Measurements from ENCODE around the gene VAMP5. TPM values are rescaled to one million over a fixed set of nuclear protein-coding genes. Genes with fewer than 3 reads are reported as not detected.
A peak's percentile ranks its signal among the peaks of the same experiment; 100 is the strongest.
"Not testable (repeated sequence)": the region's sequence is repeated elsewhere in the genome, so short reads cannot be mapped to it uniquely, and the experiment has no call there.

VAMP5 gene
- total RNA-seq, 1 experiment from 2014 or later: 0.59 TPM

DNA sequence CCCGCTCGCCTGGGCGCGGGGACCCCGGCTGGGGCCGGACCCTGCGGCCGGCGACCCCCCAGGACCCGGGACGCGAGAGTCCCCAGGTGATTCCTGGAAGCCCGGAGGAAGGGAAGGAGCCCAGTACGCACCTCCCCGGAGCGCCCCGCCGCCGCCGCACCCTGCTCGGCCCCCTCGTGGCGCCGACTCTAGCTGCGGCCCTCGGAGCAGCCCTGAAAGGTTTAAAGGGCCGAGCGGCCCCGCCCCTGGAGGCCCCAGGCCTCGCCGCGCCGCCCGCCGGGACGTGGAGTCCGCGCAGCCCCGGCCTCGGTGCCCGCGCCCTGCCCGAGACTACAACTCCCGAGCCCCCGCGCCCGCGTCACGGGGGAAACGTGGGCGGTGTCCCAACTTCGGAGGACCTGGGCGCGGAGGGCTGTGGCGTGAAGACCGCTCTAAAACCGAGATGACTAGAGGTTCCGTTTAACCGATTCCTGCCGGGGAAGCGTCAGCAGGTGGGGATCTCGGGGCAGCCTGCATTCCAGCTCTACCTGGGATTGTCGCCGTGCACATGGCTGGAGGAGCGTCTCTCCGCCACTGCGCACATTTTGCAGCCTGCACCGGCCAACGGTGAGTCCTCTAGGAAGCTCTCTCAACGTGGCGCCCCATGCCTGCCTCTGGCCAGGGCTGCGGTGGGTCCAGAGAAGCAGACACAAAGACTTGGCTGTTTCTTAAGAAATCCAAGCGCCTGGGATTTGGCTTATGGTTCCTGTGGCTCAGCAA is 18.4 kb downstream of the VAMP5 start, which contains the start of gene TMEM150A:
TMEM150A (minus strand) TSS at position 223 of the 759 bp plus-strand sequence. CDS start 750 bp downstream, outside the sequence.
- no peaks in the 10 kb centered on the region for H4K20me1 ChIP-seq (ENCODE audit: control insufficient read depth, insufficient read depth, insufficient read length)
- no peak within 1 kb of the TSS for H2BK120ac ChIP-seq (ENCODE audit: low read depth, low read length, poor library complexity, severe bottlenecking)

DNA sequence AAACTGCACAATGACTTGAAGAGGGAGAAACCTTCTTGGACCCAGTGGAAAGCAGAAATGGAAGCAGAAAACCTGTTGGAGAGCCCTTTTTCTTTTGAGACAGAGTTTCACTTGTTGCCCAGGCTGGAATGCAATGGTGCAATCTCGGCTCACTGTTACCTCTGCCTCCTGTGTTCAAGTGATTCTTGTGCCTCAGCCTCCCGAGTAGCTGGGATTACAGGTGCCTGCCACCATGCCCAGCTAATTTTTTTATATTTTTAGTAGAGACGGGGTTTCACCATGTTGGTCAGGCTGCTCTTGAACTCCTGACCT is 19.9 kb downstream of the VAMP5 start:
- not testable (repeated sequence) for H2BK12ac ChIP-seq (ENCODE audit: insufficient read length, low read depth, low read length); H3K27me3 ChIP-seq (ENCODE audit: insufficient read depth, low read length); H2BK5ac ChIP-seq (ENCODE audit: insufficient read length, low read length); H2BK20ac ChIP-seq (ENCODE audit: low read depth, low read length, poor library complexity, severe bottlenecking); H3K23ac ChIP-seq (ENCODE audit: insufficient read length, low read depth, low read length); H3K18ac ChIP-seq (ENCODE audit: insufficient read length, low read depth, low read length); H3K14ac ChIP-seq (ENCODE audit: insufficient read depth, low read length); H3K4me1 ChIP-seq (ENCODE audit: insufficient read depth, low read length); H2AFZ ChIP-seq (ENCODE audit: low read length); H3K27ac ChIP-seq (ENCODE audit: insufficient read length, low read depth, low read length); H3K9ac ChIP-seq (ENCODE audit: extremely low read depth, insufficient read length, low read length); H4K91ac ChIP-seq (ENCODE audit: insufficient read length, low read depth, low read length); H3K9me3 ChIP-seq (ENCODE audit: control insufficient read depth, low read depth, low read length); H4K20me1 ChIP-seq (ENCODE audit: control insufficient read depth, insufficient read depth, insufficient read length); H3K23me2 ChIP-seq (ENCODE audit: insufficient read length, low read depth, low read length, poor library complexity, severe bottlenecking); H3T11ph ChIP-seq (ENCODE audit: low read length); H2BK15ac ChIP-seq (ENCODE audit: low read depth, low read length); H3K79me1 ChIP-seq (ENCODE audit: insufficient read depth, low read depth, low read length, poor library complexity, severe bottlenecking); H4K5ac ChIP-seq (ENCODE audit: insufficient read length, low read depth, low read length); H4K8ac ChIP-seq (replicated peaks; ENCODE audit: insufficient read length, low read depth, low read length); H3K9me3 Mint-ChIP-seq; H2AK5ac ChIP-seq (ENCODE audit: insufficient read length, low read length); DNase-seq; H3K79me2 ChIP-seq (ENCODE audit: insufficient read depth, low read length); H3K4ac ChIP-seq (ENCODE audit: low read depth, low read length); H2BK120ac ChIP-seq (ENCODE audit: low read depth, low read length, poor library complexity, severe bottlenecking); H3K56ac ChIP-seq (ENCODE audit: insufficient read length, low read depth, low read length); H3K27me3 Mint-ChIP-seq (ENCODE audit: low read depth)
- peak overlapping the region in 2 of 3 experiments; percentile 6 to 28; a peak in 2 of 7 replicates for H3K27ac Mint-ChIP-seq
- peaks cover 17 to 20% of the 10 kb centered on the region in 2 experiments for H3K4me1 Mint-ChIP-seq
- H3K4me3 Mint-ChIP-seq: peak overlapping the region; percentile 85; a peak in 3 of 5 replicates
- no CpG with 5 or more reads among the region's 3 CpGs for WGBS (ENCODE audit: extremely low coverage, insufficient read length, low lambda C conversion rate)
- peak overlapping the region; percentile 95 for H3K4me2 ChIP-seq (ENCODE audit: insufficient read depth, insufficient read length, low read length)
- H3K36me3 Mint-ChIP-seq (ENCODE audit: insufficient read depth in 1 of 3, low read depth in 3 of 3): peaks cover 8 to 29% (median 17%) of the 10 kb centered on the region in 3 experiments; a peak in 6 of 7 replicates

More for the DNA sequence above, 18.4 kb downstream of the VAMP5 start, which contains the start of gene TMEM150A:
- H3K79me1 ChIP-seq (ENCODE audit: insufficient read depth, low read depth, low read length, poor library complexity, severe bottlenecking): no peaks in the 10 kb centered on the region
- Mint-ChIP-seq H3K9me3 (no peaks in the 10 kb centered on the region), H3K4me3 (peak within 1 kb of the TSS; percentile 85 to 88), H3K4me1 (peaks cover 17 to 20% of the 10 kb centered on the region in 2 experiments), H3K36me3 (ENCODE audit: insufficient read depth in 1 of 3, low read depth in 3 of 3) (peaks cover 0 to 27% (median 14%) of the 10 kb centered on the region in 3 experiments; a peak in 5 of 7 replicates), H3K27me3 (ENCODE audit: low read depth) (no peaks in the 10 kb centered on the region), H3K27ac (peak within 1 kb of the TSS; percentile 47 to 92 (median 87); a peak in 4 of 7 replicates)
- TF ChIP-seq, protein P1, sequence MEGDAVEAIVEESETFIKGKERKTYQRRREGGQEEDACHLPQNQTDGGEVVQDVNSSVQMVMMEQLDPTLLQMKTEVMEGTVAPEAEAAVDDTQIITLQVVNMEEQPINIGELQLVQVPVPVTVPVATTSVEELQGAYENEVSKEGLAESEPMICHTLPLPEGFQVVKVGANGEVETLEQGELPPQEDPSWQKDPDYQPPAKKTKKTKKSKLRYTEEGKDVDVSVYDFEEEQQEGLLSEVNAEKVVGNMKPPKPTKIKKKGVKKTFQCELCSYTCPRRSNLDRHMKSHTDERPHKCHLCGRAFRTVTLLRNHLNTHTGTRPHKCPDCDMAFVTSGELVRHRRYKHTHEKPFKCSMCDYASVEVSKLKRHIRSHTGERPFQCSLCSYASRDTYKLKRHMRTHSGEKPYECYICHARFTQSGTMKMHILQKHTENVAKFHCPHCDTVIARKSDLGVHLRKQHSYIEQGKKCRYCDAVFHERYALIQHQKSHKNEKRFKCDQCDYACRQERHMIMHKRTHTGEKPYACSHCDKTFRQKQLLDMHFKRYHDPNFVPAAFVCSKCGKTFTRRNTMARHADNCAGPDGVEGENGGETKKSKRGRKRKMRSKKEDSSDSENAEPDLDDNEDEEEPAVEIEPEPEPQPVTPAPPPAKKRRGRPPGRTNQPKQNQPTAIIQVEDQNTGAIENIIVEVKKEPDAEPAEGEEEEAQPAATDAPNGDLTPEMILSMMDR (conservative IDR thresholded peaks at IDR 0.05): peak; percentile 49; the same call in 2 of the 3 replicates
- no peaks in the 10 kb centered on the region for H3K27me3 ChIP-seq (ENCODE audit: insufficient read depth, low read length)
- no peaks in the 10 kb centered on the region for H3K9me3 ChIP-seq (ENCODE audit: control insufficient read depth, low read depth, low read length)
- H4K91ac ChIP-seq (ENCODE audit: insufficient read length, low read depth, low read length): no peak within 1 kb of the TSS
- no peak within 1 kb of the TSS for H3T11ph ChIP-seq (ENCODE audit: low read length)
- no peak within 1 kb of the TSS for H2BK12ac ChIP-seq (ENCODE audit: insufficient read length, low read depth, low read length)
- peak within 1 kb of the TSS; percentile 38; the same call in 1 of the 2 replicates for H3K14ac ChIP-seq (ENCODE audit: insufficient read depth, low read length)
- H2AFZ ChIP-seq (ENCODE audit: low read length): no peak within 1 kb of the TSS
- H2AK5ac ChIP-seq (ENCODE audit: insufficient read length, low read length): no peak within 1 kb of the TSS
- H3K4me1 ChIP-seq (ENCODE audit: insufficient read depth, low read length): peaks cover 3% of the 10 kb centered on the region; the same call in 1 of the 2 replicates
- DNase-seq: peak; percentile 88
- H2BK5ac ChIP-seq (ENCODE audit: insufficient read length, low read length): no peak within 1 kb of the TSS
- H3K4me2 ChIP-seq (ENCODE audit: insufficient read depth, insufficient read length, low read length): peak within 1 kb of the TSS; percentile 95
- no CpG with 5 or more reads among the region's 73 CpGs for WGBS (ENCODE audit: extremely low coverage, insufficient read length, low lambda C conversion rate)
- peaks cover 4% of the 10 kb centered on the region for H3K23me2 ChIP-seq (ENCODE audit: insufficient read length, low read depth, low read length, poor library complexity, severe bottlenecking)
- peak within 1 kb of the TSS; percentile 73 for H3K9ac ChIP-seq (ENCODE audit: extremely low read depth, insufficient read length, low read length)
- no peak within 1 kb of the TSS for H3K4ac ChIP-seq (ENCODE audit: low read depth, low read length)
- H3K23ac ChIP-seq (ENCODE audit: insufficient read length, low read depth, low read length): no peak within 1 kb of the TSS
- H3K27ac ChIP-seq (ENCODE audit: insufficient read length, low read depth, low read length): no peak within 1 kb of the TSS
- no peak within 1 kb of the TSS for H4K8ac ChIP-seq (replicated peaks; ENCODE audit: insufficient read length, low read depth, low read length)
- H2BK15ac ChIP-seq (ENCODE audit: low read depth, low read length): no peak within 1 kb of the TSS
- H3K79me2 ChIP-seq (ENCODE audit: insufficient read depth, low read length): no peaks in the 10 kb centered on the region
- H3K56ac ChIP-seq (ENCODE audit: insufficient read length, low read depth, low read length): no peak within 1 kb of the TSS
- H2BK20ac ChIP-seq (ENCODE audit: low read depth, low read length, poor library complexity, severe bottlenecking): no peak within 1 kb of the TSS
- no peak within 1 kb of the TSS for H4K5ac ChIP-seq (ENCODE audit: insufficient read length, low read depth, low read length)
- no peak within 1 kb of the TSS for H3K18ac ChIP-seq (ENCODE audit: insufficient read length, low read depth, low read length)

Measured in H9 (cell line).